K562 (cell line): Measurements from ENCODE around the gene PPIF. TPM values are rescaled to one million over a fixed set of nuclear protein-coding genes. Genes with fewer than 3 reads are reported as not detected.

ENCODE experiments used
- ARID3B ChIP-seq: fragments of 250-450 bp; sonication (Bioruptor Pico); IDR thresholded peaks from 2 replicates; pipeline ENCODE4 v1.4.0; 2020; ENCODE audit warnings: borderline replicate concordance
- DMBX1 ChIP-seq: fragments of 250-450 bp; sonication (Bioruptor Pico); IDR thresholded peaks from 2 replicates; pipeline ENCODE4 v1.8.0; 2022; ENCODE audit warnings: inconsistent platforms, mild to moderate bottlenecking, moderate library complexity, borderline replicate concordance
- DPF2 ChIP-seq: fragments of 450-650 bp; IDR thresholded peaks from 2 replicates; pipeline ENCODE4 v1.6.1; 2016
- HMGXB4 ChIP-seq: sonication (generic); formaldehyde crosslinking; IDR thresholded peaks from 2 replicates; pipeline ENCODE4 v1.8.1; 2023; ENCODE audit warnings: mild to moderate bottlenecking, missing genetic modification reagents
- KDM5B ChIP-seq: fragments of 200-600 bp; sonication (generic); IDR thresholded peaks from 2 replicates; pipeline ENCODE4 v1.6.1; 2012; ENCODE audit warnings: low read depth, mild to moderate bottlenecking, moderate library complexity, low read length, control low read depth, inconsistent platforms; ENCODE audit not compliant: insufficient replicate concordance
- KLF6 ChIP-seq: fragments of 250-450 bp; sonication (Bioruptor Pico); IDR thresholded peaks from 2 replicates; pipeline ENCODE4 v1.4.0; 2020; ENCODE audit warnings: mild to moderate bottlenecking, moderate library complexity, borderline replicate concordance
- NCOR1 ChIP-seq: fragments of 450-650 bp; IDR thresholded peaks from 2 replicates; pipeline ENCODE4 v1.6.1; 2016; ENCODE audit warnings: mild to moderate bottlenecking, moderate library complexity
- PHF21A ChIP-seq: fragments of 450-650 bp; IDR thresholded peaks from 2 replicates; pipeline ENCODE4 v1.6.1; 2017; ENCODE audit warnings: low read depth, borderline replicate concordance
- PURB ChIP-seq: sonication (generic); formaldehyde crosslinking; IDR thresholded peaks from 2 replicates; pipeline ENCODE4 v1.9.0; 2021; ENCODE audit warnings: low read depth, mild to moderate bottlenecking, missing genetic modification reagents
- RBFOX2 ChIP-seq: fragments of 200-400 bp; formaldehyde crosslinking; IDR thresholded peaks from 2 replicates; pipeline ENCODE4 v1.6.1; 2017; ENCODE audit warnings: low read depth, mild to moderate bottlenecking, low read length, moderate library complexity
- SOX6 ChIP-seq: fragments of 450-650 bp; IDR thresholded peaks from 2 replicates; pipeline ENCODE4 v1.6.1; 2014; ENCODE audit warnings: mild to moderate bottlenecking
- SREBF2 ChIP-seq: sonication (generic); formaldehyde crosslinking; IDR thresholded peaks from 2 replicates; pipeline ENCODE4 v1.4.0; 2020; ENCODE audit warnings: mild to moderate bottlenecking, missing genetic modification reagents
- SUPT5H ChIP-seq: fragments of 450-650 bp; IDR thresholded peaks from 2 replicates; pipeline ENCODE4 v1.6.1; 2016
- TBP ChIP-seq: optimal IDR thresholded peaks from 2 replicates; pipeline ENCODE3; 2011; ENCODE audit warnings: low read depth, low read length, improper control_type of control experiment
- TRIM28 ChIP-seq: fragments of 450-650 bp; IDR thresholded peaks from 2 replicates; pipeline ENCODE4 v1.6.1; 2017
- XRCC5 ChIP-seq: fragments of 200-400 bp; formaldehyde crosslinking; IDR thresholded peaks from 2 replicates; pipeline ENCODE4 v1.6.1; 2017; ENCODE audit warnings: low read depth, mild to moderate bottlenecking, low read length
- ZNF436 ChIP-seq: fragments of 250-450, 450-650 bp; sonication (Bioruptor Pico); formaldehyde crosslinking; IDR thresholded peaks from 2 replicates; pipeline ENCODE4 v1.7.0; 2020; ENCODE audit warnings: mild to moderate bottlenecking
- ZNF511 ChIP-seq: sonication (generic); formaldehyde crosslinking; IDR thresholded peaks from 2 replicates; pipeline ENCODE4 v1.8.0; 2022; ENCODE audit warnings: mild to moderate bottlenecking, missing genetic modification reagents
- polyA plus RNA-seq, 8 experiments: library from polyadenylated mRNA; depleted of rRNA in 4 of 8; stranded (reverse) in 5 of 8; unstranded in 3 of 8; fragments of >200 nt; fragmentation: Nextera tagmentation in 2 of 8; fragmentation: Illumina TruSeq in 1 of 8; extraction: Ambion mirVana in 2 of 8; extraction: Trizol in 1 of 8; gene quantifications; 2 replicates each; pipeline versions ENCODE4 v1.2.1 to v1.2.3, GENCODE V29; 2011 to 2014; ENCODE audit warnings: inconsistent platforms in 1 of 8, missing spikeins in 1 of 8
- total RNA-seq, 7 experiments: library from RNA; depleted of rRNA in 6 of 7; stranded (reverse); fragments of >200 nt in 6 of 7; fragmentation: Illumina TruSeq in 2 of 7; extraction: Trizol in 2 of 7; gene quantifications; 2 replicates each; pipeline versions ENCODE4 v1.2.1 to v1.2.3, GENCODE V29; 2011 to 2021; ENCODE audit warnings: low replicate concordance in 1 of 7
- TF ChIP-seq, protein P1 (sequence below): fragments of 450-650 bp; conservative IDR thresholded peaks from 2 replicates; pipeline ENCODE4 v1.6.1; 2016; ENCODE audit warnings: missing genetic modification characterization, low read depth, mild to moderate bottlenecking, control low read depth, missing compliant biosample characterization
- TF ChIP-seq, protein P2 (sequence below), 2 experiments: fragments of 150-350 bp in 1 of 2; IDR thresholded peaks; 2 replicates each; pipeline ENCODE4 v1.6.1; 2012 to 2016; ENCODE audit warnings: low read depth in 2 of 2, low read length in 2 of 2, mild to moderate bottlenecking in 1 of 2, moderate library complexity in 1 of 2

Gene PPIF
- total and polyA plus RNA-seq, 9 of the 15 experiments (the other 6 are each of a cell fraction or from before 2014, with no cell fraction given), result 40.9 to 287 (median 117) TPM

DNA sequence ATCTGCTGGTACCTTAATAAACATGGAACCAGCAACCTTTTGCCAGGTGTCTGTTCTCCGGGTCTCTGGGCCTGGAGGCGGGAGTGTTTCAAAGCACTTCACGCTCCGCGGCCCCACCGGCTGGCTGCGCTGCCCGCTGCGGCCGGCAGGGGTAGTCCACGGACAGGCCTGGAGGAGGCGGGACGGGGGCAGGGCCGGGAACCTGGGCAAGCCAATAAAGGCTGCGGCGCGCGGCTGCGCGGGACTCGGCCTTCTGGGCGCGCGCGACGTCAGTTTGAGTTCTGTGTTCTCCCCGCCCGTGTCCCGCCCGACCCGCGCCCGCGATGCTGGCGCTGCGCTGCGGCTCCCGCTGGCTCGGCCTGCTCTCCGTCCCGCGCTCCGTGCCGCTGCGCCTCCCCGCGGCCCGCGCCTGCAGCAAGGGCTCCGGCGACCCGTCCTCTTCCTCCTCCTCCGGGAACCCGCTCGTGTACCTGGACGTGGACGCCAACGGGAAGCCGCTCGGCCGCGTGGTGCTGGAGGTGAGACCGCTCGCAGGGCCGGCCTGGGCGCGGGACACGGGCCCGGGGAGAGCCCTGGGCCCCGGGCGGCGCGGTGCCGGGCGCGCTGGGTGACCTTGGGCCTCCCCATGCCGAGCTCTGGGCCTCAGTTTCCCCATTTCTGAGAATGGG, at the start of gene PPIF (continued):
- TF ChIP-seq SREBF2 (CRISPR knock-in tag) (no peak), DPF2 (no peak), PURB (no peak), KLF6 (CRISPR knock-in tag) (peak; percentile 46; the same call in 1 of the 2 replicates), SOX6 (peak; percentile 41; the same call in 1 of the 2 replicates), HMGXB4 (CRISPR knock-in tag) (peak; percentile 89), PHF21A (0 out of 2 replicates have a peak, but pooled peaks have one; percentile 35), TBP (peak; percentile 98), KDM5B (peak; percentile 74), ZNF511 (CRISPR knock-in tag) (no peak), ARID3B (CRISPR knock-in tag) (no peak), RBFOX2 (peak; percentile 99), XRCC5 (peak; percentile 91; the same call in 1 of the 2 replicates), NCOR1 (no peak), ZNF436 (CRISPR knock-in tag) (no peak), DMBX1 (CRISPR knock-in tag) (no peak), TRIM28 (no peak), SUPT5H (peak; percentile 33)
- TF ChIP-seq, protein P1, sequence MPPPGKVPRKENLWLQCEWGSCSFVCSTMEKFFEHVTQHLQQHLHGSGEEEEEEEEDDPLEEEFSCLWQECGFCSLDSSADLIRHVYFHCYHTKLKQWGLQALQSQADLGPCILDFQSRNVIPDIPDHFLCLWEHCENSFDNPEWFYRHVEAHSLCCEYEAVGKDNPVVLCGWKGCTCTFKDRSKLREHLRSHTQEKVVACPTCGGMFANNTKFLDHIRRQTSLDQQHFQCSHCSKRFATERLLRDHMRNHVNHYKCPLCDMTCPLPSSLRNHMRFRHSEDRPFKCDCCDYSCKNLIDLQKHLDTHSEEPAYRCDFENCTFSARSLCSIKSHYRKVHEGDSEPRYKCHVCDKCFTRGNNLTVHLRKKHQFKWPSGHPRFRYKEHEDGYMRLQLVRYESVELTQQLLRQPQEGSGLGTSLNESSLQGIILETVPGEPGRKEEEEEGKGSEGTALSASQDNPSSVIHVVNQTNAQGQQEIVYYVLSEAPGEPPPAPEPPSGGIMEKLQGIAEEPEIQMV (tag), result no peak
- TF ChIP-seq, protein P2, sequence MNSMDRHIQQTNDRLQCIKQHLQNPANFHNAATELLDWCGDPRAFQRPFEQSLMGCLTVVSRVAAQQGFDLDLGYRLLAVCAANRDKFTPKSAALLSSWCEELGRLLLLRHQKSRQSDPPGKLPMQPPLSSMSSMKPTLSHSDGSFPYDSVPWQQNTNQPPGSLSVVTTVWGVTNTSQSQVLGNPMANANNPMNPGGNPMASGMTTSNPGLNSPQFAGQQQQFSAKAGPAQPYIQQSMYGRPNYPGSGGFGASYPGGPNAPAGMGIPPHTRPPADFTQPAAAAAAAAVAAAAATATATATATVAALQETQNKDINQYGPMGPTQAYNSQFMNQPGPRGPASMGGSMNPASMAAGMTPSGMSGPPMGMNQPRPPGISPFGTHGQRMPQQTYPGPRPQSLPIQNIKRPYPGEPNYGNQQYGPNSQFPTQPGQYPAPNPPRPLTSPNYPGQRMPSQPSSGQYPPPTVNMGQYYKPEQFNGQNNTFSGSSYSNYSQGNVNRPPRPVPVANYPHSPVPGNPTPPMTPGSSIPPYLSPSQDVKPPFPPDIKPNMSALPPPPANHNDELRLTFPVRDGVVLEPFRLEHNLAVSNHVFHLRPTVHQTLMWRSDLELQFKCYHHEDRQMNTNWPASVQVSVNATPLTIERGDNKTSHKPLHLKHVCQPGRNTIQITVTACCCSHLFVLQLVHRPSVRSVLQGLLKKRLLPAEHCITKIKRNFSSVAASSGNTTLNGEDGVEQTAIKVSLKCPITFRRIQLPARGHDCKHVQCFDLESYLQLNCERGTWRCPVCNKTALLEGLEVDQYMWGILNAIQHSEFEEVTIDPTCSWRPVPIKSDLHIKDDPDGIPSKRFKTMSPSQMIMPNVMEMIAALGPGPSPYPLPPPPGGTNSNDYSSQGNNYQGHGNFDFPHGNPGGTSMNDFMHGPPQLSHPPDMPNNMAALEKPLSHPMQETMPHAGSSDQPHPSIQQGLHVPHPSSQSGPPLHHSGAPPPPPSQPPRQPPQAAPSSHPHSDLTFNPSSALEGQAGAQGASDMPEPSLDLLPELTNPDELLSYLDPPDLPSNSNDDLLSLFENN (IDR thresholded peaks at IDR 0.05; ENCODE audit: low read depth in 2 of 2, low read length in 2 of 2), result 0 out of 4 replicates have a peak, but pooled peaks of 1 of the 2 experiments have one; percentile 11
